GM23338 (cell line): ENCODE data around the gene PTK6. TPM values are rescaled to one million over a fixed set of nuclear protein-coding genes. Genes with fewer than 3 reads are reported as not detected.

Experiments
- ATAC-seq: fragments of 200-7000 bp; cut with Tn5 transposase; 3 replicates; pipeline ENCODE4 v1.9.1; 2020
- DNase-seq: peaks from one replicate; pipeline ENCODE4 v3.0.0-alpha.2; 2015; ENCODE audit warnings: low spot score
- H2AFZ ChIP-seq: fragments of 200-600 bp; sonication (generic); 2 replicates; pipeline ENCODE4 v1.8.0; 2016; ENCODE audit warnings: antibody characterized with exemption, mild to moderate bottlenecking, moderate library complexity
- H3F3A ChIP-seq: fragments of 200-600 bp; sonication (generic); replicated peaks from 2 replicates; pipeline ENCODE4 v1.8.0; 2017; ENCODE audit warnings: antibody characterized with exemption, mixed run types, low read depth
- H3K27ac ChIP-seq: fragments of 200-600 bp; sonication (generic); 2 replicates; pipeline ENCODE4 v1.6.1; 2016; ENCODE audit warnings: low read depth
- H3K27me3 ChIP-seq: fragments of 200-600 bp; sonication (generic); 2 replicates; pipeline ENCODE4 v1.8.0; 2016; ENCODE audit warnings: mild to moderate bottlenecking, mixed run types, moderate library complexity; ENCODE audit not compliant: insufficient read depth
- H3K36me3 ChIP-seq: fragments of 200-600 bp; sonication (generic); 2 replicates; pipeline ENCODE4 v1.8.0; 2016; ENCODE audit warnings: mild to moderate bottlenecking; ENCODE audit not compliant: insufficient read depth
- H3K4me1 ChIP-seq: fragments of 200-600 bp; sonication (generic); 2 replicates; pipeline ENCODE4 v1.8.0; 2016; ENCODE audit warnings: mild to moderate bottlenecking, moderate library complexity; ENCODE audit not compliant: insufficient read depth
- H3K4me2 ChIP-seq: fragments of 200-600 bp; sonication (generic); 2 replicates; pipeline ENCODE4 v1.7.1; 2017; ENCODE audit warnings: mixed run types
- H3K4me3 ChIP-seq: fragments of 200-600 bp; sonication (generic); 2 replicates; pipeline ENCODE4 v1.6.1; 2016; ENCODE audit warnings: mixed run types
- H3K79me2 ChIP-seq: fragments of 200-600 bp; sonication (generic); replicated peaks from 2 replicates; pipeline ENCODE4 v1.8.0; 2017; ENCODE audit warnings: mild to moderate bottlenecking; ENCODE audit not compliant: insufficient read depth
- H3K9me2 ChIP-seq: fragments of 200-600 bp; sonication (generic); 2 replicates; pipeline ENCODE4 v1.8.0; 2017; ENCODE audit not compliant: insufficient read depth
- H4K20me1 ChIP-seq: fragments of 200-600 bp; sonication (generic); replicated peaks from 2 replicates; pipeline ENCODE4 v1.8.0; 2017; ENCODE audit warnings: mild to moderate bottlenecking; ENCODE audit not compliant: insufficient read depth
- H3K27ac Mint-ChIP-seq: 2 replicates; pipeline ENCODE4 v1.8.0; 2020; ENCODE audit warnings: inconsistent platforms, mild to moderate bottlenecking, moderate library complexity, mixed read lengths
- H3K27me3 Mint-ChIP-seq: 3 replicates; pipeline ENCODE4 v1.8.0; 2022; ENCODE audit warnings: low read depth, mild to moderate bottlenecking, moderate library complexity, mixed read lengths, inconsistent platforms; ENCODE audit not compliant: insufficient read depth, poor library complexity
- H3K36me3 Mint-ChIP-seq: 3 replicates; pipeline ENCODE4 v1.8.0; 2021; ENCODE audit warnings: low read depth, mild to moderate bottlenecking, inconsistent platforms, moderate library complexity, mixed read lengths
- H3K4me1 Mint-ChIP-seq: 3 replicates; pipeline ENCODE4 v1.8.0; 2020; ENCODE audit warnings: mild to moderate bottlenecking, inconsistent platforms, mixed read lengths
- H3K4me3 Mint-ChIP-seq: 3 replicates; pipeline ENCODE4 v1.8.0; 2021; ENCODE audit warnings: moderate library complexity, mild to moderate bottlenecking, inconsistent platforms, mixed read lengths
- H3K9me3 Mint-ChIP-seq: 3 replicates; pipeline ENCODE4 v1.8.0; 2020; ENCODE audit warnings: moderate library complexity, mild to moderate bottlenecking, inconsistent platforms, mixed read lengths
- CREB1 ChIP-seq: fragments of 250-450 bp; sonication (Bioruptor Pico); IDR thresholded peaks from 2 replicates; pipeline ENCODE4 v1.5.0; 2020; ENCODE audit warnings: low read depth, mild to moderate bottlenecking, moderate library complexity
- ETS1 ChIP-seq: IDR thresholded peaks from 2 replicates; pipeline ENCODE4 v1.6.1; 2016; ENCODE audit warnings: antibody characterized with exemption
- EZH2 ChIP-seq: fragments of 200-600 bp; sonication (generic); IDR thresholded peaks from one replicate; pipeline ENCODE4 v1.8.0; 2017; ENCODE audit warnings: antibody characterized with exemption, mild to moderate bottlenecking, low read depth; ENCODE audit not compliant: unreplicated experiment
- EZH2phosphoT487 ChIP-seq: fragments of 200-600 bp; sonication (generic); IDR thresholded peaks from one replicate; pipeline ENCODE4 v1.8.1; 2018; ENCODE audit warnings: antibody characterized with exemption; ENCODE audit not compliant: unreplicated experiment
- JUNB ChIP-seq: IDR thresholded peaks from one replicate; pipeline ENCODE4 v1.6.1; 2016; ENCODE audit warnings: antibody characterized with exemption; ENCODE audit not compliant: unreplicated experiment
- NANOG ChIP-seq: IDR thresholded peaks from 2 replicates; pipeline ENCODE4 v1.6.1; 2016; ENCODE audit warnings: antibody characterized with exemption, borderline replicate concordance
- POLR2AphosphoS5 ChIP-seq: IDR thresholded peaks from 2 replicates; pipeline ENCODE4 v1.6.1; 2016; ENCODE audit warnings: antibody characterized with exemption, low read depth
- REST ChIP-seq: IDR thresholded peaks from one replicate; pipeline ENCODE4 v1.6.1; 2018; ENCODE audit warnings: antibody characterized with exemption; ENCODE audit not compliant: unreplicated experiment
- STAT1 ChIP-seq: IDR thresholded peaks from one replicate; pipeline ENCODE4 v1.6.1; 2016; ENCODE audit warnings: antibody characterized with exemption; ENCODE audit not compliant: unreplicated experiment
- ZNF114 ChIP-seq: fragments of 250-450 bp; sonication (Bioruptor Pico); IDR thresholded peaks from 2 replicates; pipeline ENCODE4 v1.5.0; 2020; ENCODE audit warnings: mild to moderate bottlenecking, moderate library complexity
- ZNF331 ChIP-seq: fragments of 250-450 bp; sonication (Bioruptor Pico); IDR thresholded peaks from 2 replicates; pipeline ENCODE4 v1.5.0; 2020; ENCODE audit warnings: low read depth, mild to moderate bottlenecking, moderate library complexity
- ZNF462 ChIP-seq: fragments of 250-450 bp; sonication (Bioruptor Pico); IDR thresholded peaks from 2 replicates; pipeline ENCODE4 v1.5.0; 2020; ENCODE audit warnings: mild to moderate bottlenecking, moderate library complexity
- polyA plus RNA-seq: library from polyadenylated mRNA; unstranded; fragments of >200 nt; fragmentation: Nextera tagmentation; extraction: Ambion mirVana; gene quantifications from 2 replicates; pipeline ENCODE4 v1.2.1, GENCODE V29; 2016
- total RNA-seq: library from RNA; depleted of rRNA; stranded (reverse); fragments of >200 nt; shearing (Covaris generic); gene quantifications from 2 replicates; pipeline ENCODE4 v1.2.3, GENCODE V29; 2014

PTK6 gene
- total and polyA plus RNA-seq, 2 experiments from 2014 or later = 0.28 TPM; not detected in 1

GRCh38 chr20:63483834-63484233 is 53.3 kb downstream of the PTK6 start (continued):
- no peak for TF ChIP-seq ETS1

GRCh38 chr20:63482021-63482587 is 55.1 kb downstream of the PTK6 start:
- Histone ChIP-seq H3K9me2 (no peaks in the 10 kb centered on the region), H4K20me1 (no peaks in the 10 kb centered on the region), H3K4me2 (no peak overlapping the region), H3K4me1 (peaks cover 17% of the 10 kb centered on the region), H3K4me3 (no peak overlapping the region), H3K79me2 (no peaks in the 10 kb centered on the region), H2AFZ (peak overlapping the region; percentile 38; the same call in 1 of the 2 replicates), H3K36me3 (no peaks in the 10 kb centered on the region), H3F3A (0 out of 2 replicates have a peak, but pooled peaks cover 2% of the 10 kb centered on the region), H3K27me3 (0 out of 2 replicates have a peak, but pooled peaks cover under 1% of the 10 kb centered on the region), H3K27ac (no peak overlapping the region)
- Mint-ChIP-seq H3K27me3 (peaks cover 25% of the 10 kb centered on the region), H3K9me3 (peaks cover 3% of the 10 kb centered on the region; the same call in 2 of the 3 replicates), H3K36me3 (peaks cover 3% of the 10 kb centered on the region; the same call in 1 of the 3 replicates), H3K27ac (no peak overlapping the region), H3K4me3 (no peak overlapping the region; the same call in 2 of the 3 replicates), H3K4me1 (peaks cover 40% of the 10 kb centered on the region)
- ATAC-seq (peak; percentile 9), DNase-seq (no peak)
- TF ChIP-seq NANOG (no peak), EZH2phosphoT487 (no peak), ETS1 (no peak), CREB1 (no peak), EZH2 (no peak), JUNB (no peak), ZNF462 (no peak), REST (no peak), POLR2AphosphoS5 (no peak), STAT1 (no peak), ZNF331 (CRISPR knock-in tag) (no peak), ZNF114 (no peak)
